Putamen (tissue), 1 donor: ENCODE data around the gene MMP13.
"Not testable (repeated sequence)": the region's sequence is repeated elsewhere in the genome, so short reads cannot be mapped to it uniquely, and the experiment has no call there.

ENCODE experiments used
- DNase-seq: peaks from one replicate; pipeline ENCODE4 v3.0.0-alpha.2; 2016; ENCODE audit warnings: low spot score

The MMP13 gene

DNA sequence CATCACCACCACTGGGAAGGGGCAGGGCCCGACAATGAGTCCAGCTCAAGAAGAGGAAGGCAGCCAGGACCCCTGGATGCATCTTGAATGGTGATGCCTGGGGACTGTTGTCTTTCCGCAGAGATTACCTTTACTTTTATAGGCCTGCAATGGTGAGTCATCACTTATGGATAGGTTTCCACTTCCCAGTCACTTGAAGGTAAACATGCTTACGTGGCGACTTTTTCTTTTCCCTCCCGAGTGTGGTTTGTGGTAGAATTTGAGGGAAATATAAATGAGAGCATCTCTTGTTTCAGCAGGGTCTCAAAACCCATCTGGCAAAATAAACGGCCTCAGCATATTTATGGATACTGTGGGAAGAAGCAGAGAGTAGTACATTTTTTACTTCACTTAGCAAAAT lies at the start of gene MMP13:
MMP13 (minus strand) TSS at position 109 of the 400 bp plus-strand sequence; CDS start at position 82, 27 bp downstream.
- DNase-seq = no peak

DNA sequence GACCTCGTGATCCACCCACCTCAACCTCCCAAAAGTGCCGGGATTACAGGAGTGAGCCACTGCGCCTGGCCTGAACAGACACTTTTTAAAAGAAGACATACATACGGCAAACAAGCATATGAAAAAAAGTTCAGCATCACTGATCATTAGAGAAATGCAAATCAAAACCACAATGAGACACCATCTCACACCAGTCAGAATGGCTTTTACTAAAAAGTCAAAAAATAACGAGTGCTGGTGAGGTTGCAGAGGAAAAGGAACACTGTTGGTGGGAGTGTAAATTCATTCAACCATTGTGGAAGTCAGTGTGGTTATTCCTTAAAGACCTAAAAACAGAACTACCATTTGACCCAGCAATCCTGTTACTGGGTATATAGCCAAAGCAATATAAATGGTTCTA lies 48.7 kb upstream of the MMP13 start:
- not testable (repeated sequence) for DNase-seq

DNA sequence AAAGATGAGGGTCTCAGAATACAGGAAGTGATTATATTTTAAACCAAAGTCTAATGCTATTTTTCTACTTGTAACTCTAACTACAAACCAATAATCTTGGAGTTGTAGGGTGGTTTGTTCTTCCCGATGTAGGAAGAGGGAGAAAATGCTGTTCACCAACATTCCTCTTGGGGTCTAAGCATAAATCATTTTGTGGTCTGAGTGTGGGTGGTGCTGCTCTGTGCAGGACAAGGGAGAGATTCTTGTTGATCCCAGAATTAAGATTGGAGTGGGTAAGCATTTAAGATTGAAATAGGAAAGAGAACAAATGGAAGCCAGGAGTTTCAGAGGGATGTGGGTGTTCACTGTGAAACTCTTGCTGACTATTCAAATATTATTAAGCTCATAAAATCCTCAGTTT lies 38.6 kb upstream of the MMP13 start:
- no peak for DNase-seq

DNA sequence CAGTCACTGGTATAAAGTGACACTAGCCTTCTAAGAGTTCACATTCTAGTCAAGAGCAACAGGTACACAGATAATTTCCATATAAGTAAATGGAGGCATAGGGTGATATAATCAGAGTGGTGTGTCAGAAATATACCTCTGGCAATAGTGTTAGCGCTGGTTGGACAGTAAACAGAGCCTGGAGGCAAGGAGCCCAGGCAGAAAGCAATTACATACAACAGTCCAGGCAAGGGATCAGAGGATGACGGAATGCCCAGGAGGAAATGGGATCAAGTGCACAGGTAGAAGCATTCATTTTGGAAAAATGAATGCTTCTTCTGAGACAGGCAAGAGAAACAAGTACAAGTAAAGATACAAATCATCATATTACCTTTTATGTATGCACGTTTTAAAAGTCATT lies 36.2 kb upstream of the MMP13 start:
- no peak for DNase-seq

DNA sequence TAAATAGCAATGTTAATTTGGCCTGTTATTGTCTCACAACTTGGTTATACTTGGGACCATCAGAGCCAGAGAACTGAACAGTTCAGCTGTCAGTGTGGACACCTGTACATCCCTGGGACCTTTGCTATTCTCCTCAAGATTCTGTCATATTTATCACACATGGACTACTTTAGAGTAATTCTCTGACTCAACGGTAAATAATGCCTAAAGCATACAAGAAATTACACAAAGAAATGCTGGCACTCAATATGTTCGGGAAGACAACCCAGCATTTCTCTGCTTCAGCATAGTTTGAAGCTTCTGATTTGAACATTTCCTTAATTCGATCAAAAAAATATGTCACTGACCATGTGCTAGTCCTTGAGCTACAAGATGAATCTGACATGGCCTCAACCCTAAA lies 34.6 kb upstream of the MMP13 start:
- no peak for DNase-seq

DNA sequence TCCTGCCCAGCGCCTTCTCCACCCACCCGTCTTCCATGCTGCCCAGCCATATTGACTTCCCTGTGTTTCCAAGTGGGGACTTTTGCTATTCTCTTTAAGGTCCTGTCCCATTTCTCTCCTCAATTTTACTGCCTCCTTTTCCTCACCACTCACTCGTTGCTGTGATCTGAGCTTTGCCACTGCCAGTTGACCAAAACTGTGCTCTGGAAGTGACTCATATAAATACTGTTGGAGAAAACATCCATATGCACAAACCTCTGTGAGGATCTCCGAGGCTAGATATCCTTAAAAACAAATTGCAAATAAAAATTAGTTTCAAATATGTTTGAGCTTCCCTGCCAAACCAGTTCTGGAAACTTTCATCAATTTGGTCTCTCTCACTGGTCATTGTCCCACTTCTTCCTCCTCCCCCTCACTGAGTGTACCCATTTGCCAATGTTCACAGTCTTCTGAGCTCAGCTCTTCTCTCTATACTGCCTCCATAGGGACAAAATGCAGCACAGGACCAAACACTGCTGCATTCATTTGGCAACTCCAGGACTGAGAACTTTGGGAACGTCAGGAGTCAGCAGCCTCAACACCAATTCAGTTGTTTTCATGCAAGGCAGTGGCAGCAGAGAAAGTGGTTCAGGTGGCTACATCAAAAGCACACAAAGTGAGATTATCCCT lies 34.0 kb upstream of the MMP13 start:
- no peak for DNase-seq

DNA sequence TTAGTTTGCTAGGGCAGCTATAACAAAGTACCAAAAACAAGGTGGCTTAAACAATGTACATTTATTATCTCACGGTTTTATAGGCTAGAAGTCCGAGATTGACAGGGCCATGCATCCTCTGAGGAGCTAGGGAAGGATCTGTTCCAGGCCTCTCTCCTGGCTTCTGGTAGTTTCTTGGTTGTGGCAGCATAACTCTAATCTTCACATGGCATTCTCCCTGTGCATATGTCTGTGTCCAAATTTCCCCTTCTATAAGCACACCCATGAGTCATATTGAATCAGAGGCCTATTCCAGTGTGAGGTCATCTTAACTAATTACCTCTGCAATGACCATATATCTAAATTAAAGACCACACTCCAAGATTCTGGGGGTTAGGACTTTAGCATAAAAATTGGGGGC lies 31.3 kb upstream of the MMP13 start:
- no peak for DNase-seq

DNA sequence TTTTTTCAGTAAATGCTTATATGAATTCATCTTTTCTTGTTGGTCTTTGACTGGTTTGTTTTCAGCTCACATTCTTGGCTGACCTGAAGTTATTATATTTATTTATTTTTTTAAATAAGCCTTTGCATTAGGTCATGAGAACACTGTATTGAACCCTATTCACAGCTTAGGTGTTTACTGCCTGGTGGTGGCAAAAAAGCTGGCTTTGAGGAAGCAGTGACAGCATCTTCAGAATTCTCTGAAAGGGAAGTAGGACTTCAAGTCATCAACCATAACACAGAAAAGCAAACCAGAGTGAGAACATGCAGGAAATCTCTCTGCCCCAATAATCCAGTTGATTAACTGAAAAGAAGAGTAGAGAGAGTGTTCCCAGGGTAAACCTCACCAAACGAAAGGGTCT lies 30.3 kb upstream of the MMP13 start:
- DNase-seq = no peak

DNA sequence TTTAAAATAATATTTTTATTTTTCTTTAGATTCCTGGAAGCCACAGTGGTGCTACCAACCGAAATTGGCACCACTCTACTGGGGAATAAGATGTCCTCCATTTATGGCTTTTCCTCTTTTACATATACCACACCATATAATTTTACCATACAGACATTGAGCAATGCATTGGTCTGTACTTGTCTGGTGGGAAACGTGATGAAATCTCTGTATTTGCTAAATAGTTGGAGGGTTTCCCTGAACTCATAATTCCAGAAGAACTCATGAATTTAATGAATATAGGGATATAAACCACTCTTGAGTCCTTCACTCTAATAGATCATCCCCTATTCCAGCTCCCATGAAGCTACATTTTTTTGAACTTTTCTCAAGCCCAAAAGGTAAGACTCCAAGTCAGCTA lies 28.0 kb upstream of the MMP13 start:
- DNase-seq = no peak

DNA sequence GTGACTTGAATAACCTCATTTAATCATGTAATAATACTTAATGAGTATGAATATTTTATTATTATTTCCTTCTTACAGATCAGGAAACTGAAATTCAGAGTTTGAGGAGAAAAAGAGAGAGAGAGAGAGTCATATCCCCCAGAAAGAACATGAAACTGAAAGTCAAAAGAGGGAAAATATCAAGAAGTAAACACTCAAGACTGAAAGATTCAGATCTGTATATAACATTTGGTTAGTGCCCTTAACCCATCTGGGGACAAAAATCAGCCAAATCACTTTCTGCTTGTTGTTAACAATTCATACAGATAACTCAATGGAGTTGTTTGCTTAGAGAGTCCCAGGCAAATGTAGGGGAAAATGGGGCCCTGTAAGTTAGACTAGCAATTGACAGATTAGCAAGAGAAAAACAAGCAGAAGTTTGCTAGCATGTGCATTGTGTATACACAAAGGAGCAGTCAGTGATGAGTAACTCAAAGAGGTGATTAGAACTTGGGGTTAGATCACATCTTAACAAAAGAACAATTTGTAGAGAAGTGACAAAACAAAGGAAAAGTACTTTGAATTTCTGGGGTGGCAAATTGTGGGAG lies 25.9 kb upstream of the MMP13 start:
- no peak for DNase-seq

DNA sequence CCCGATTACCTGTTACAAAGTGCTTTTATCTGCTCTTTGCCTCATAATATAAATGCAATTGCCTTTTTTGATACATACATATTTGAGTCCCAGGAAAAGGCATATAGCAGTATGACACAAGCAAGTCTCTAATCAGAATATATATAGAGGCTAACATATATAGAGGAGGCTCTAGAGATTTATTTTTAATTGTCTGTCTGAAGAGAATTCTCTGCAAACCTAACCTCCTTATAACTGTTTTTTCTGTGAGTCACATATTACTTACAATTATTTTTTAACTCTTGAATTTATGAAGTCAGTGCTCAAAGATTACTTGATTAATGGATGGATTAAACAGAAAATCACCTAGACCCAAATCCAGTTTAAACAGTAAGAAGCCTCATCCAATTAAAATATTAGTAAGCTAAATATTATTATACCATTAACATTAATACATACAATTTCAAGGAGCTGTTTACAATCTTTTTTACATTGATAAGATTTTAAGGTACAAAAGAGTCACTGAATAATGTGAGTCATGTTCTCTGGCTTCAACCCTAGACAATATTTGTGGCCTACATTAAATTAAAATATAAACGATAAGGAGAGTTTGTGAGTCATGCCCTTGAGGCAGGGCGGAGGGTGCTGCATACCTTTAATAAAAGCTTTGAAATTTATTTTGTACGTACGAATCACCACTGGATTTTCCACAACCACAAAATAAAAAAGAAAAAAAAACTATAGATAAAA lies 19.2 kb upstream of the MMP13 start:
- no peak for DNase-seq

DNA sequence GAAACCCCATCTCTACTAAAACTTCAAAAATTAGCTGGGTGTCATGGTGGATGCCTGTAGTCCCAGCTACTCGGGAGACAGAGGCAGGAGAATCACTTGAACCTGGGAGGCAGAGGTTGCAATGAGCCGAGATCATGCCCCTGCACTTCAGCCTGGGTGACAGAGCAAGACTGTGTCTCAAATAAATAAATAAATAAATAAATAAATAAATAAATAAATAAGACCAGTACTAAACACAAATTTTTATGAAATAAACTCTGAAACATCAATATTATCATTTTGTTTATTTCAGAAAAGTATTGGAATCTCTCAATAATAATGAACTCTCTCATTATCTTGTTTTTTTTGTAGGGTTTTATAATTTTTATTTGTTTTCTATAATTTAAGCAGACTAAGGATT lies 18.2 kb upstream of the MMP13 start:
- not testable (repeated sequence) for DNase-seq

DNA sequence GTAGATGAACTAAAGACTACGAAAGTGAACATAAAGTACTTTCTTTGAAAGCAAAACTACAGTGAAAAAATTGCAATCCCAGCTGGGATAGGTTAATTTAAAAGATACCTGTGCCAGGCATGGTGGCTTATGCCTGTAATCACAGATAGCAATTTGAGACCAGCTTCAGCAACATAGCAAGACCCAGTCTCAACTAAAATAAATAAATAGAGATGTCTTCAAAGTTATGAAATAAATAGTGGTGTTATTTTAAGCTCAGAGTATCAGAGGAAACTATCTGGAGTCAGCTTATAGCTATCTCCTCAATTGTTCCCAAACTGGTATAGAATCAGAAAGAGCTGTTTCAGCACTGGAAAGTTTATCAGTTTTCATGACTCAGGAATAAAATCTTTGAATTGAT lies 17.3 kb upstream of the MMP13 start:
- DNase-seq = no peak

DNA sequence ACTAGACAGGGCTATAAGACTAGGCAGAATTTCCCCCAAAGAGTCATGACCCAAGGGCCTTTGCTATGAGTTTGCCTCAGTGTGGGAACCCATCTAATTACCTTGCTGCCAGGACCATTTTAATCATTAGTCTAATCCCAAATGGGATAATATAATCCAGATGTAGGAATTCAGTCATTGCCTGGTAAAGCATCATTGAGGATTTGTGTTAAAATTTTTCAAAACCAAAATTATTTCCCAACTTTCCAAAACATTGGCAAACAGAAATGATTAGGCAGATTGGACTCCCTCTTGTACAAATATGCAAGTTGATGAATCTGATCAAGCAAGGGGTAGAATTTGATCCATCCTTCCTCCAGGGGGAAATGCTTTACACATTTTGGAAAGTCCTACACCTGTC lies 16.2 kb upstream of the MMP13 start:
- no peak for DNase-seq

DNA sequence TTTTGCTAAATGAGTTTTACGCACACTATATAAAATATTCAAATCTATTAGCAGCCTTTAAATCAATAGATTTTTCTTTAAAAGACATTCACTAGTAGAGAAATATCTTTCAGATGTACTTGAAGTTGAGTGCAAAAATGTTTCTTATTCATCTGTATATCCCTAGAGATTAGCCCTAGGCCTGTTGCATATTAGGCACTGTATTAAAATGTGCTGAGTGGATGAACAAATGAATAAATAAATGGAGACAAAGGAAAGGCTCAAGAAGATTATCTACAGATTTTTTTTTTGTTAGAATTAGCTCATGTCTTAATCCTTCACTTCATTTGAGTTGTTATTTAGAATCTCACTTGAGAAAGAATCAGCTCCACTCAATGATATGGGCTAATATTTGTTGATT lies 12.0 kb upstream of the MMP13 start:
- DNase-seq = no peak

DNA sequence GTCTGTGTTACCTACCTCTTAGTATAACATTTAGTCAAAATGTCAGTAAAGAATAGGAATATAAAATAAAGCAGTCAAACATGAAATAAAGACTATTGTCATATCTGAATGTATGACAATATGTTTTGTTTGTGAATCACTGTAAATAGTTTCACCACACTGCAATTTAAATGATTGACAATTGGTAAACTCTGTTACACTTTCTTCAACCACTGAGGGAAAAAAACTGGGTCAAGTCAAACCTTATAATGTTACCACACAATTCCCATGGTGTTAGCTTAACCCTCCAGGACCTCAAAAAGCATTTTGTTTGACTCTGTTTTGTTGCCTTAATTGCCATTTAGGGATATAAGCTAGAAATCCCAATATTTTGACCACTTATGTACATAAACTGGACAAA lies 10.5 kb upstream of the MMP13 start:
- no peak for DNase-seq

DNA sequence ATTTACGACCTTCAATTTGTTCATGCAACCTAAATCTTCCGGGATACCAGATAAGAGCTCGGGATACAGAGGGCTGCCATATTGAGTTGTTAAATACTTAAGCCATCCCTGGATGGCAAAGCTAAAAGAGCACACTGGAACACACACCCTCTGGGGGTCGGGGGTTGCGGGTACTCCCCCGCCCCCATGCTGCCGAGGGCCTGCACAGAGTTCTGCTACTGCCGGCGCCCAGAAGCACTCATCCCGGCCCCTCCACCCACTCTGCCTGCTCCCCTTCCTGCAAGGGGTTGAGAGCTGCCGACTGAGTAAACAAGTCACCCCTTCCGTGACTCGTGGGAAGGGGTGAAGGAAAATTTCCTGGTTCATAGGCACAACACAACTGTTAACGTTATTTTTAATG lies 9.3 kb upstream of the MMP13 start:
- no peak for DNase-seq

DNA sequence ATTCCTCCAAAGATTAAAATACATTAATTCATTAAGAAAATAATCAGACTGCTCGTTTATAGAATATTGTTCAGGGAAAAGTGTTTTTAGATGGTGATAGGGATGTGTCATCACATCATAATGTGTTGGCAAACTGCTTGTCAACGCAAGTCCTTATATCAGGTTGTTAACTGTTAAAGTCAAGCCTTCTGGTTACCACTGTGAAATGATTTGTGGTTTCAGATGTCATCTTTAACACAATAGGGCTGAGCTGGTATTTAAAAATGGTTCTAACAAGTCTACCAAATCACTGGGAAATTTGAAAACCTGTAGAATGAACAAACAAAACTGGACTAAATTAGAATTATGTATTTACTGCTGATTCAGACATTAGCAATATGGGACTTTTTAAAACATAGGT lies 2.4 kb upstream of the MMP13 start:
- DNase-seq = no peak

DNA sequence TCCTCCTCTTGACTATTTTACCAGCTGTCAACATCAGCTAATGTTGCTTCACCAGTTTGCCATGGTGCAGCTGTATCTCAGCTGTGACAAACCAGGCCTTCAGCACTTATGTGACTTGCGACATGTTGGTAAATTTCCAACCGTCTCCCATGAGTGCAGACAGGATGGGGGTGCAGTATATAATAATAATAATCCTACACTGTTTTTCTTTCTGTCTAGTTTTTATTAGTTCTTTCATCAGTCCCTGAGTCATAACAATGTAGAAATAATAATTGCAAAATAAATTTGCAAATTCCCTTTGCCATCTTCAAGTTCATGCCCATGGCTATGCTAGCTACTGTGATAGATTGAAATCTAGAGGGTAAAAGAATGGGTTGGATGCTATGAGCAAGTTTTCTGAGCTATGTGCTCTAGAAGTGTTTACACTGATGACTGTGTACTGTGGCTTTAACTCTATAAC lies 4.9 kb downstream of the MMP13 start:
- DNase-seq = no peak

DNA sequence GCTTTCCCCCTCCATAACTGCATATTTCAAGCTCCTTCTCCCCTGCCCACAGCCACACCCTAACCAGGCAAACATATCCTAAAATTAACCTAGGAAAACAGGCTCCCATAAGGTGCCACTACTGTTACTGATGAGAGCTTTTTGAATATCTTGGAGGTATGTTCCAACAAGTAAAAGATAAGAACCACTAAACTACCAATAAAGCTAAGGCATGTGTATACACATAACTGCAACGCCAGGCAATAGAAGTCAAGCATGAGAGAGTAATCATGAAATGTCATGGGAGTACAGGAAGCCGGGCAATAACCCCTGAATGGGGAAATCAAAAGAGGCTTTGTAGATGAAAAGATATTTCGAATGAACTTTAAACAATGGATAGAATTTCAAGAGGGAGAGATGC lies 9.3 kb downstream of the MMP13 start:
- DNase-seq = no peak

DNA sequence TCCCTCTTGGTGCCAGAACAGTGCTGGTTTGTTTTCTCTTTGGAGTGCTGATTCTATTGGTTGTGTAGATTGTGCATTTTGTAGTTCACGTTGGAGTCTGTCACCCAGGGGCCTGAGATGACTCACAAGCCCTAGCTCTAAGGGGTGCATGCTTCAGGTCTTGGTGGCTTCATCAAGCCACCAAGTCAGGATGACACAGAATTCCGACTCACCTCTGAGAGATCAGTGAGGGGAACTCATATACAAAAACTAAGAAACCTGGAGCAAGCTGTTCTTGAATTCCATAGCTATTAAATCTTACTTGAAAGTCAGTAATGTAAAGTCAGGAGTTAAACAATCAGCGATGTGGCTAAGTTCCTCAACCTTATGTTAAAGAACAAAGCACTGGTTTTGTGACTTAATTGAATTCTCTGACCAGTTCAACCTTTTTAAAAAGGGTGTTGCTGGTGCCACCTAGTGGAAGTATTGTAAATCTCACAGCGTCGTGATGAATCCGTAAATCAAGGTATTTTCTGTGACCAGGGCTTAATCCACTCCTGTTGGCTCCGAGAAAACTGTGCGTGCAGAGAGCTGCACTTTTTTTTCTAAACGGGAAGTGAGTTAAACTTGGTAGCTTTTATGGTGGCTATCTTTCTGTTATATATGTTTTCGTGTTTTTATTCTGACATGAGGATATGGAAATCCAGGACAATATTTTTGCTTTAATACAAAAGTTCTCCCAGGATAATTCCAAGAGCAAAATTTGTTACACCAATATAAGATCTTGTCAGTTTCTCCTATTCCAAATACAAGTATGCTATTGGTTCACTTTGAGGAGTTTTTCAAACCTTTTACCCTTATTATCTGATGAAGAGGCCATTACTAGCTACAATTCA lies 14.6 kb downstream of the MMP13 start:
- peak; percentile 16 for DNase-seq

DNA sequence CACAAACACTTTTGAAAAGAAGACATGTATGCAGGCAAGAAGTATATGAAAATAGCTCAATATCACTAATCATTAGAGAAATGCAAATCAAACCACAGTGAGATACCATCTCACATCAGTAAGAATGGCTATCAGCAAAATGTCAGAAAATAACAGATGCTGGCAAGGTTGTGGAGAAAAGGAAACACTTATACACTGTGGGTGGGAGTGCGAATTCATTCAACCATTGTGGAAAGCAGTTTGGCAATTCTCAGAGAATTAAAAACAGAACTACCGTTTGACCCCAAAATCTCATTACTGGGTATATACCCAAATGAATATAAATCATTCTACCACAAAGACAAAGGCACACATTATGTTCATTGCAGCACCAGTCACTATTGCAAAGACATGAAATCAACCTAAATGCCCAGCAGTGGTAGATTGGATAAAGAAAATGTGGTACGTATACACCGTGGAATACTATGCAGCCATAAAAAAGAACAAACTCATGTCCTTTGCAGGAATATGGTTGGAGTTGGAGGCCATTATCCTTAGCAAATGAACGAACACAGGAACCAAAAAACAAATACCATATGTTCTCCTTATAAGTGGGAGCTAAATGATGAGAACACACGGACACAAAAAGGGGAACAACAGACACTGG lies 18.5 kb downstream of the MMP13 start:
- DNase-seq = no peak
